A549 (cell line): Measurements from ENCODE around the gene SHISA4.

ENCODE experiments used
- CBX8 ChIP-seq: fragments of 200-600 bp; sonication (generic); IDR thresholded peaks from 2 replicates; pipeline ENCODE4 v1.6.1; 2016
- CEBPB ChIP-seq, 2 experiments: fragments of >200 bp in 1 of 2; sonication (Bioruptor Twin) in 1 of 2; formaldehyde crosslinking in 1 of 2; IDR thresholded peaks; 2 replicates each; pipeline ENCODE4 v1.6.1; 2012 to 2016
- CHD2 ChIP-seq: fragments of 150-350 bp; IDR thresholded peaks from 2 replicates; pipeline ENCODE4 v1.6.1; 2014; ENCODE audit warnings: low read length; ENCODE audit not compliant: partially characterized antibody
- JUN ChIP-seq, 2 experiments: fragments of >200 bp; sonication (Bioruptor Twin); formaldehyde crosslinking; IDR thresholded peaks; 2 replicates in 1 of 2; 3 replicates in 1 of 2; pipeline ENCODE4 v1.6.1; 2016 to 2017
- MAFK ChIP-seq: fragments of 450-650 bp; IDR thresholded peaks from 2 replicates; pipeline ENCODE4 v1.6.1; 2014; ENCODE audit not compliant: partially characterized antibody
- POLR2A ChIP-seq: IDR thresholded peaks from 2 replicates; pipeline ENCODE4 v1.6.1; 2012; ENCODE audit warnings: mild to moderate bottlenecking, low read length
- SMC3 ChIP-seq: fragments of >200 bp; sonication (Bioruptor Twin); formaldehyde crosslinking; IDR thresholded peaks from 3 replicates; pipeline ENCODE4 v1.6.1; 2018; ENCODE audit warnings: inconsistent platforms
- TP53 ChIP-seq: fragments of 250-450 bp; sonication (Bioruptor Pico); IDR thresholded peaks from 2 replicates; pipeline ENCODE4 v1.5.0; 2021; ENCODE audit warnings: mild to moderate bottlenecking, moderate library complexity
- ZC3H11A ChIP-seq: fragments of 450-650 bp; IDR thresholded peaks from 2 replicates; pipeline ENCODE4 v1.6.1; 2014; ENCODE audit warnings: antibody characterized with exemption, mild to moderate bottlenecking
- TF ChIP-seq, protein P1 (sequence below): fragments of 450-650 bp; IDR thresholded peaks from 2 replicates; pipeline ENCODE4 v1.6.1; 2014; ENCODE audit warnings: antibody characterized with exemption
- TF ChIP-seq, protein P2 (sequence below): fragments of >200 bp; sonication (Bioruptor Twin); formaldehyde crosslinking; IDR thresholded peaks from 3 replicates; pipeline ENCODE4 v1.5.1; 2016

DNA sequence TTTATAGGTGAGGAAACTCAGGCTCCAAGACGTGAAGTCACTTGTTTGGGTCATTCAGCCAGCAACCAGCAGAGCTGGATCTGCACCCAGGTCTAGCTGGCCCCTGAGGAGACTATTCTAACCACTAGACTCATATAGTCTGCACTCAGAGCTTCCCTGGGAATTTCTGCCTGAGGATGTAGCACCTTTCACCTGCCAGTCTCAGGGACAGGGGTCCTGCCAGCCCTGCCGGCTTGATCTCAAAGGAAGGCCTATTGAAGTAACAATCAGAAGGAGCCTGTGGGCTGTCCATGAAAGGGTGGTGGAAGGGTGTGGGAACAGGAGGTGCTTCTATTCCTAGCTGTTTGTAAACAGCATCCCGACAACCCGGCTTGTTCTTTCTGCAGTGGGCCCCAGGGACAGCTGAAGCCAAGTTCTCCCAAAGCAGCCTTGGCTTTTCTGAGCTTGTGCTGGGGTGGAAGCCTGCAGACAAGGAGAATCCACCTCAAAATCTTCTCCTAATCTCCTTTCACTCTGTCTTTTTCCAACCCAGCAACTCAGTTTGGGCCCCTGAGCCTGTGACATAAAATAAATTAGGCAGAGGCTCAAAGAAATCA is 49.8 kb downstream of the SHISA4 start:
- TF ChIP-seq, protein P1, sequence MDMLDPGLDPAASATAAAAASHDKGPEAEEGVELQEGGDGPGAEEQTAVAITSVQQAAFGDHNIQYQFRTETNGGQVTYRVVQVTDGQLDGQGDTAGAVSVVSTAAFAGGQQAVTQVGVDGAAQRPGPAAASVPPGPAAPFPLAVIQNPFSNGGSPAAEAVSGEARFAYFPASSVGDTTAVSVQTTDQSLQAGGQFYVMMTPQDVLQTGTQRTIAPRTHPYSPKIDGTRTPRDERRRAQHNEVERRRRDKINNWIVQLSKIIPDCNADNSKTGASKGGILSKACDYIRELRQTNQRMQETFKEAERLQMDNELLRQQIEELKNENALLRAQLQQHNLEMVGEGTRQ = no peak
- TF ChIP-seq TP53 (CRISPR knock-in tag) = no peak
- TF ChIP-seq, protein P2, sequence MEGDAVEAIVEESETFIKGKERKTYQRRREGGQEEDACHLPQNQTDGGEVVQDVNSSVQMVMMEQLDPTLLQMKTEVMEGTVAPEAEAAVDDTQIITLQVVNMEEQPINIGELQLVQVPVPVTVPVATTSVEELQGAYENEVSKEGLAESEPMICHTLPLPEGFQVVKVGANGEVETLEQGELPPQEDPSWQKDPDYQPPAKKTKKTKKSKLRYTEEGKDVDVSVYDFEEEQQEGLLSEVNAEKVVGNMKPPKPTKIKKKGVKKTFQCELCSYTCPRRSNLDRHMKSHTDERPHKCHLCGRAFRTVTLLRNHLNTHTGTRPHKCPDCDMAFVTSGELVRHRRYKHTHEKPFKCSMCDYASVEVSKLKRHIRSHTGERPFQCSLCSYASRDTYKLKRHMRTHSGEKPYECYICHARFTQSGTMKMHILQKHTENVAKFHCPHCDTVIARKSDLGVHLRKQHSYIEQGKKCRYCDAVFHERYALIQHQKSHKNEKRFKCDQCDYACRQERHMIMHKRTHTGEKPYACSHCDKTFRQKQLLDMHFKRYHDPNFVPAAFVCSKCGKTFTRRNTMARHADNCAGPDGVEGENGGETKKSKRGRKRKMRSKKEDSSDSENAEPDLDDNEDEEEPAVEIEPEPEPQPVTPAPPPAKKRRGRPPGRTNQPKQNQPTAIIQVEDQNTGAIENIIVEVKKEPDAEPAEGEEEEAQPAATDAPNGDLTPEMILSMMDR = no peak
- TF ChIP-seq CHD2 = no peak
- TF ChIP-seq JUN (IDR thresholded peaks at IDR 0.05) = no peak
- no peak for TF ChIP-seq ZC3H11A
- TF ChIP-seq POLR2A = no peak
- no peak for TF ChIP-seq CEBPB (IDR thresholded peaks at IDR 0.05)
- TF ChIP-seq SMC3 = no peak
- TF ChIP-seq CBX8 = no peak
- TF ChIP-seq MAFK = no peak
